HG02588 (cell line): ENCODE measurements around the gene AXL.

Source experiments
- ATAC-seq: cut with Tn5 transposase; IDR thresholded peaks from one replicate; pipeline ENCODE4 v1.9.1; 2021; ENCODE audit warnings: mild to moderate bottlenecking, moderate library complexity; ENCODE audit not compliant: unreplicated experiment

AXL gene

GRCh38 chr19:41233748-41234240, 14.8 kb downstream of the AXL start:
- no peak for ATAC-seq

DNA sequence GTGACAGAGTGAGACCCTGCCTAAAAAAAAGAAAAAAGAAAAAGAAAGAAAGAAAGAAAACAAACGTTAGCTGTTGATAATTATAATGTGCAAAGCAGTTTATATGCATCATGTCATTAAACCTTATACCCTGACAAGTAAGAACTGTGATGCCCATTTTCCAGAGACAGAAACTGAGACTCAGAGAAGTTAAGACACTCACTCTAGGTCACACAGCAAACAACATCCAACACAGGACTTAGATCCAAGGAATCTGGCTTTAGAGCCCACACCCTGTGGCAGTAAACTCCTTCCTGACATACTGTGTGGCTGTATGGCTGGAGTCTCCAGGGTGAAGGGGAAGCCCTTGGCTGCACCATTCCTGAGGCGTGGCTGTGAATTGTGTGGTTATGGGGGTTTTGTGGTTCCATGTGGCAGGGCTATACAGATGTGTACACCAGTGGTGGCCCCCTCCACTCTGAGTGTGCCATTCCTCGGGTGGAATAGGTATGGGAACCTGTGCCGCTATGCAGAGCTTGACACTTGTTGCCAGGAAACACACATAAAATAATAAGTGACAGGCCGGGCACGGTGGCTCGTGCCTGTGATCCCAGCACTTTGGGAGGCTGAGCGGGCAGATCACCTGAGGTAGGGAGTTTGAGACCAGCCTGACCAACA, 15.6 kb downstream of the AXL start:
- ATAC-seq = no peak

DNA sequence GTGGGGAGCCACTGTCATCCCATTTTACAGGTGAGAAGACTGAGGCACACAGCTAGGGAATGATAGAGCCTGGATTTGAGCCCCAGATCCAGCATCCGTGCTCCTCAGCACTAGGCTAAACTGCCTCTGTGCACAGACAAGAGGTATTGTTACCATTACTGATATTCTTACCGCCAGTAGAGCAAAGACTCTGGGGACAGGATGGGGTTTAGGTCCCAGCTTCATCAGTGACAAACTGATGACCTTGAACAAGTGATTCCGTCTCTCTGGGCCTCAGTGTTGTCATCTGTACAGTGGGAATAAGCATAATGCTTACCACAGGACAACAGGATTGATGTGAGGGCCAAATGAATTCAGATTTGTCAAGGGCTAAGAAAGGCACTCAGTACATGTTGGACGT, 16.5 kb downstream of the AXL start:
- ATAC-seq = no peak

DNA sequence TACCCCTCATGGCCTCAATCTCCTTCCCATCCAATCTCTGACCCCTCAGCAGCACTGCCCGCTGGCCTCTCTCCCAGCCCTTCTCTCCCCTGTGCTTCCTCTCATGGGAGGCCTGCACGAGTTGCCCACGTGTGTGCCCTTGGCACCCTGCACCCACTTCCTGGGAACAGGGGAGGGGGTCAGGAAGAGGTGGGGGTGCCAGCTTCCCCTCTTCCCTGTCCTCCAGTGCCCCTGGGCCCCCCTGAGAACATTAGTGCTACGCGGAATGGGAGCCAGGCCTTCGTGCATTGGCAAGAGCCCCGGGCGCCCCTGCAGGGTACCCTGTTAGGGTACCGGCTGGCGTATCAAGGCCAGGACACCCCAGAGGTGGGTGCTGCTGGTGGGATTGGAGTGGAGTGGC, 19.2 kb downstream of the AXL start:
- ATAC-seq = no peak

DNA sequence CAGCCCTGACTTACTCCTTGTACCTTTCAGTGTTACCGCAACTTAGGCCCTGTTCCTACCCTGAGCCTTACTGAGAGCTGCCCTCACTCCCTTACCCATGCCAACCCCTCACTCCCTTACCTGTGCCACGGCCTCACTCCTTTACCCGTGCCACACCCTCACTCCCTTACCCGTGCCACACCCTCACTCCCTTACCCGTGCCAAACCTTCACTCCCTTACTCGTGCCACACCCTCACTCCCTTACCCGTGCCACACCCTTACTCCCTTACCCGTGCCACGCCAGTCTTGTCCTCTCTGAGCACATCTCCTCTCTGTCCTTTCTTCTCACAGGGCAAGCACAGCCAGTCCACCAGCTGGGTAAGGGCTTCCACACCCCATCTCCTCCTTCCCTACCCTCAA, 20.3 kb downstream of the AXL start:
- ATAC-seq = no peak

DNA sequence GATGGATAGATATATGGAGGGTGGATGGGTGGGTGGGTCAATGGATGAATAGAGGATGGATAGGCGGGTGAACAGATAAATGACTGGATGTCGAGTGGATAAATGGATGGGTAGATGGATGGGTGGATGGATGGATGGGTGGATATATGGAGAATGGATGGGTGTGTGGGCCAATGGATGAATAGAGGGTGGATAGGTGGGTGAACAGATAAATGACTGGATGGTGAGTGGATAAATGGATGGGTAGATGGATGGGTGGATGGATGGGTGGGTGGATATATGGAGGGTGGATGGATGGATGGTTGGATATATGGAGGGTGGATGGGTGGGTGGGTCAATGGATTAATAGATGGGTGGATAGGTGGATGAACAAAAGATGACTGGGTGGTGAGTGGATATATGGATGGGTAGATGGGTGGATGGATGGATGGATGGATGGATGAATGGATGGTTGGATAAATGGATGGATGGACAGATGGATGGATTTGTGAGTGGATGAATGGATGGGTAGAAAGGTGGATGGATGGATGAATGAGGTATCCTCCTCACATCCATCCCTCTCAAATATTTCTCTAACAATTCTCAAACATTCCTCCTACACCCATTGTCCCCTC, 21.0 kb downstream of the AXL start:
- ATAC-seq = no peak

DNA sequence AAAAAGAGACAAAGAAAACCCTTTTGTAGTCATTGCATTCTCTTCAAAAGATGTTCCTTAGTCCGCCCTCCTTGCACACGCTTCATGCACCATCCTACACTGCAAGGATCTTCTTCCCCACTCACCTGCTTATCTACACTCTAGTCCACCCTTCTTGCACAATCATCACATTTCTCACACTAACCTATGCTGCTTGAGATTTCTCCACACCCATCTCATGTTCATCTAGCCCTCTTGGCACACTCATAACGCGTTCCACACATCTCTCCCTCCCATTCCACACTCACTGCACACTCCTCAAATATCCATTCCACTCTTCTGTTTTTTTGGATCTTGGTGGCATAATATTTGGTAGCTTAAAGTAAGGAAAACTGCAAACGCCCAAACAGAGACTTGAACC, 22.8 kb downstream of the AXL start:
- ATAC-seq = no peak

GRCh38 chr19:41244117-41244516, 25.1 kb downstream of the AXL start:
- ATAC-seq = no peak

DNA sequence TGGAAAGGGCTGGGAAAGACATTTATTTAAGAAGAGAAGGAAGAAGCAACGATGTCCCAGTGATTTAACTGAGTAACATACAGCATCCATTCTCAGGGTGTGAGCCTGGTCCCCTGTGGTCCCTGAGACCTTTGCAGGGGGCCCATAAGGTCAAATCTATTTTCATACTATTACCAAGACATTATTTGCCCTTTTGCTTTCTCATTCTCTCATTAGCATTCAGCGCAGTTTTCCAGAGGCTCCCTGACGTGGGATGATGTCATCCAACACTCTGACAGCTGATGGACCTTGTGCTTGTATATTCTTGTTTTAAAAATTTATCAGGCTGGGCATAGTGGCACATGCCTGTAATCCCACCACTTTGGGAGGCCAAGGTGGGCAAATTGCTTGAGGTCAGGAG, 26.8 kb downstream of the AXL start:
- ATAC-seq = no peak

DNA sequence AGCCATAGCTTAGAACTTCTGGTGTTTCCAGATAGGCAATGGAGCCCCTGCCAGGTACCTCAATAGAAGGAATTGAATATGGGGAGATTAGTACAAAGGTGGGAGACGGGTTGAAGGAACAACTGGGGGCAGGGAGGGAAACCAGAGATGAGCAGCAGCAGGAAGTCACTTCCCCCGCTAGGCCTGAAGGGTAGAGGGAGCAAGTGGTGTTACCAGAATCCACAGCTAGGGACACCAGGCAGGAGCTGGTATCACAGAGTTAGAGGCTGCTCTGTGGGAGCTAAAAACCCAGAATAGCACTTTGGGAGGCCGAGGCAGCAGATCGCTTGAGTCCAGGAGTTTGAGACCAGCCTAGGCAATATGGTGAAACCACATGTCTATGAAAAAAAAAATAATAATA, 29.9 kb downstream of the AXL start:
- ATAC-seq = no peak

DNA sequence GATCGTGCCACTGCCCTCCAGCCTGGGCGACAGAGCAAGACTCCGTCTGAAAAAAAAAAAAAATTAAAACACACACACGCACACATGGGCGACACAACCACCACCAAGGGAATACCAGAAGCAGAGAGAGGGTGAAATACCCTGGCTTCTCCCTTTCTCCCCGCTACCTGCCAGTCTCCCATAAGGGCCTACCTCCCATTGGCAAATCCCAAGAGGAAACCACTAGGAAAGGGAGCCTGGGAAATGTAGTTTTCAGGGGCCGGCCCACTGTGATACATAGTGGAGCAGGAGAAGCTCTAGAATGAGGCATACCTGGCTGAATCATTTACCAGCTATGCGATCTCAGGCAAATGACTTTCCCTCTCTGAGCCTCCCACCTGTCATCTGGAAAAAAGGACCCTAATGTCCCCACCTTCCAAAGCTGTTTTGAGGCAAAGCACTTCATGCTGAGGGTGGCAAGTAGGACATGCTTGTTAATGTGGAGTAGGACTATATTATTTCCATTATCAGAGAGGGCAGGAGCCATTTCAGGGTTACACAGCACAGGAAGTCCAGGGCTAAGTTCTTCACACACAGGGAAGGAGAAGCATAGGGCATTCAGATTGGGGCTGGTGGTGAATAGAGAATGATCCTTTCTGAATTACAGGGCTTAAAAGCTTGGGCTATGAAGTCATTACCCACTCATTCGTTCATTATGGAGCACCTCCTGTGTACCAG, 30.8 kb downstream of the AXL start:
- ATAC-seq = no peak

- no peak for ATAC-seq
Measured at GRCh38 chr19:41253660-41254059, 34.6 kb downstream of the AXL start.

GRCh38 chr19:41255171-41255570, 36.1 kb downstream of the AXL start:
- ATAC-seq = no peak

- ATAC-seq = no peak
Measured at GRCh38 chr19:41261474-41262190, 42.6 kb downstream of the AXL start.

DNA sequence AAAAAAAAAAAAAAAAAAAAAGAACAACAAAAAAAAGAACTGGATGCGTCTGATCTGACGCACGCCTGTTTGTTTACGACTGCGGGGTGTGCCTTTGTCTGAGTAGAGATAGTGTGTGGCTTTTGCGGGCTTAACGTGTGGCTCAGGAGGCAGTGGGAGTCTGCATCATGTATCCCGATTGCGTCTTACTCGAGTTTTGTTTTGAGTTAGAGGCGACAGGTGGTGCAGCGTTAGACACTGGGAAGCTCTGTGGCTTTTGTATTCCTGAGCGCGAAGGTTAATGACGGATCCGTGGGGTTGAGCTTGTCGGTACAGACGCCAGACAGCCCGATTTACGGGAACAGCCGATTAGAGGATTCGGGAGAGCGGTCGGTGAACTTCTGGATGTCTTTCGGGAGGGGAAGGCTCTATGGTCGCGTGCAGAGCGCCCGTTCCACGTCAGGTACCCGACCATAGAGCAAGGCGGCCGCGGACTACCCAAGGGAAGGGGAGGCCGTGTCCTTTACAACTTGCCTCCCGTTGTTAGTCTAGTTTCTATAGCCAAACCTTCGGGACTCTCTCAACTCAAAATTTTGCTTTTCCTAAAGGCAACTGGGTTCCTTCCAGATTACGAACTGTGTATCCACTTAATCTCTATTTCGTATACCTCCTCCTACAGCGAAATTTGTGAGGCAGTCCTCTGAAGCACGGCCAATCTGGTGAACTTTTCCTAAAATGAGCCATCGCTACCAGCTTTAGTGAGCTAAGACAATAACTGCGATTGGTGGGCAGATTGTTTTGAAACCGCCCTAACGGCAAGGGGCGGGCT, 44.2 kb downstream of the AXL start:
- ATAC-seq = no peak

DNA sequence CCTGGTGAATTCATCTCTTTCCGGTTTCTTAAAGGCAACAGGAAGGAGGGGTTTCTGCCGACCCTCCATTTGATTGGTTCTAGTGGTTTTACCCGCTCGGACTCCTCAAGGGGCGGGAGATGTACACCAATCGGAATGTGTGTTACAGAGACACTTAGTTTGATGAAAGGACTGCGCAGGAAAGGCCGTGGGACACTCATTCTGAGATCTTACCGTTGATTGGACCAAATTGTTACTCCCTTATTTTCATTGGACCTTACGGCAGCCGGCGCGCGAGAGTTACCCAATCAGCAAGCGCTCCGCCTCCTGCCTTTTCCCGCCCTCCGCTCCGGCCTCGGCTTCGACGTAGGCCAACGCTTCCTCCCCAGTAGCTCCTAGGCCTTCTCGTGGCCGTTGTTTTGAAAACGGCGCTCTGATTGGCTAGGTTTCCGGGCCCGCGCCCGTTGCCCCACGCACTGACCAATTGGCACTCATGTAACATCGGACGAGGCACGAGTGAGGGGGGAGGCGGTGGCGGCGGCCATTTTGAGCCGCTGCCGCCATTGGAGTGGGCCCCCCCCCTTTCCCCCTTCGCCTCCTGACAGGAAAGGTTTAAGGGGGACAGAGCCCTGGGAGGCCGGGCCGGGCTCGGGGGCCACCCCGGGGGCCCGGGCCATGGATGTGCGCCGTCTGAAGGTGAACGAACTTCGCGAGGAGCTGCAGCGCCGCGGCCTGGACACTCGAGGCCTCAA, 45.0 kb downstream of the AXL start, which contains the start of gene HNRNPUL1:
HNRNPUL1 (plus strand) TSS at position 523 of the 731 bp plus-strand sequence; CDS start at position 655, 132 bp downstream.
- ATAC-seq = peak; percentile 67

DNA sequence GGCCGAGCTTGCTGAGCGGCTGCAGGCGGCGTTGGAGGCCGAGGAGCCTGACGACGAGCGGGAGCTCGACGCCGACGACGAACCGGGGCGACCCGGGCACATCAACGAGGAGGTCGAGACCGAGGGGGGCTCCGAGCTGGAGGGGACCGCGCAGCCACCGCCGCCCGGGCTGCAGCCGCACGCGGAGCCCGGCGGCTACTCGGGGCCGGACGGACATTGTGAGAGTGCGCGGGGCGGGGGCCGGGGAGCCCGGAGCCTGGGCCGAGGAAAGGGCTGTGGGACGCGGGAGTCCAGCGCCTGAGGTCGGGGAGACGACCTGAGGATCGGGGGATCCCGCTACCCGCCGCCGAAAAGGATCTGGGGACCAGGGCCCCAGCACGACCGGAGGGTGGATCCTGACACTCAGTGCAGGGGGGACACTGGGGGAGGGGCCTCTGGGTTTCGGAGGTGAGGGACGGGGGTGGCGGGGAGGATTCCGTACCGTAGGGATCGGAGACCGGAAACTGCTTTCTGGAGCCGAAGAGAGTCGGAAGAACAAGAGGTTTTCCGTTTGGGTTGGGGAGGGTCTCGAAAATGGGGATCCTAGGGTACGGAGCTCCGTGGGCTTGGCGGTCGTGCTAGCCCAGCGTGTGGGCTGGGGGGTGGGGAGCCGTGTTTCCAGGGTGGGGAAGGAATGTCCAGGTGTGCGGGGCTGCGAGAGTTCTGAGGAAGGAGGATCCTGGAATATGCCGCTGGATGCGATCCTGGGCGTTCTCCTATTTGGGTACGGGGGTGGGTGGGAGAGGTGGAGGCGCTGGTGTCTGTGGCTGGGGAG, 45.8 kb downstream of the AXL start:
- ATAC-seq = no peak

GRCh38 chr19:41265395-41266153, 46.6 kb downstream of the AXL start:
- no peak for ATAC-seq
